ENCODE results near the gene PDCD7. TPM values are rescaled to one million over a fixed set of nuclear protein-coding genes. Genes with fewer than 3 reads are reported as not detected.
"Not testable (repeated sequence)": the region's sequence is repeated elsewhere in the genome, so short reads cannot be mapped to it uniquely, and the experiment has no call there.

The PDCD7 gene
- total RNA-seq, 1 donor from 2014 or later, result 9.9 TPM

DNA sequence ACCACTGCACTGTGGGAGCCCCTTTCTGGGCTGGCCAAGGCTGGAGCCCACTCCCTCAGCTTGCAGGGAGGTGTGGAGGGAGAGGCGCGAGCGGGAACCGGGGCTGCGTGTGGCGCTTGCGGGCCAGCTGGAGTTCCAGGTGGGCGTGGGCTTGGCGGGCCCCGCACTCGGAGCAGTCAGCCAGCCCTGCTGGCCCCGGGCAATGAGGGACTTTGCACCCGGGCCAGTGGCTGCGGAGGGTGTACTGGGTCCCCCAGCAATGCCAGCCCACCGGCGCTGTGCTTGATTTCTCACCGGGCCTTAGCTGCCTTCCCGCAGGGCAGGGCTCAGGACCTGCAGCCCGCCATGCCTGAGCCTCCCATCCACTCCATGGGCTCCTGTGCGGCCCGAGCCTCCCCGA, 58.7 kb downstream of the PDCD7 start:
- not testable (repeated sequence) for DNase-seq (ENCODE audit: low read depth in 2 of 2)

DNA sequence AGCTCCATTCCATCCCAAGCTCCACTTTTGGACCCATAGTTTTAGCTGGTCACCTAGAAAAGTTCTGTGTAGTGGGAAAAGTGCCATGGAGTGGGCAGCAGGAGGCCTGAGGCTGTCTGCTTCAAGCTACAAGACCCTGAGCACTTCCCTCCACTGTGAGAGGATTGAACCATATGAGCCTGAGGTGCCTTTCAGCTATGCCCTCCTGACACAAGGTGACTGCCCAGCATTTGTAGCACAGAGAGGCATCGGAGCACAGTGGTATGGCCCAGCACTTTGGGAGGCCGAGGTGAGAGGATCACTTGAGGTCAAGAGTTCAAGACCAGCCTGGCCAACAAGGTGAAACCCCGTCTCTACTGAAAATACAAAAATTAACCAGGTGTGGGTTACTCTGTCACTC, 61.0 kb downstream of the PDCD7 start:
- no peak for DNase-seq (ENCODE audit: low read depth in 2 of 2)

DNA sequence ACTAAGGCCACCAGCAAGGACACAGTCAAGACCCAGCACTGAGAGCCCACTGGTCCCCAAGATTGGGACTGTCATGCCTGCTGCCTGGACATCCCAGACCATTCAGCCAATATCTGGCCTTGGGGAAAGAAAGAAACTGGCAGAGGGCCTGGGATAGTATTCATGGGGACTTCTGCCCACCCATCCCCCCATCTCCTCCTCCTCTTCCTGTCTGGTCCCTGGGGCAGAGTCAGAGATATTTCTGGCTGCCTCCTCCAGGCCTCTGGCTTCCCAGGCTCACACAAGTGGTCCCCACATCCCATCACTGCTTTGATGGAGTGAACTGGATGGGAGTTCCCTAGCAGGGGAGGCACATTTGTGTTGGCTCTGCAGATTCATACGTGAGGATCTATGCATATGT, 61.6 kb downstream of the PDCD7 start:
- DNase-seq (ENCODE audit: low read depth in 2 of 2), result no peak

- DNase-seq (ENCODE audit: low read depth in 2 of 2), result no peak
These were observed 62.2 kb downstream of the PDCD7 start for GRCh38 chr15:65071381-65071811.

- DNase-seq (ENCODE audit: low read depth in 2 of 2), result no peak
These were observed 63.6 kb downstream of the PDCD7 start for GRCh38 chr15:65069779-65070546.

DNA sequence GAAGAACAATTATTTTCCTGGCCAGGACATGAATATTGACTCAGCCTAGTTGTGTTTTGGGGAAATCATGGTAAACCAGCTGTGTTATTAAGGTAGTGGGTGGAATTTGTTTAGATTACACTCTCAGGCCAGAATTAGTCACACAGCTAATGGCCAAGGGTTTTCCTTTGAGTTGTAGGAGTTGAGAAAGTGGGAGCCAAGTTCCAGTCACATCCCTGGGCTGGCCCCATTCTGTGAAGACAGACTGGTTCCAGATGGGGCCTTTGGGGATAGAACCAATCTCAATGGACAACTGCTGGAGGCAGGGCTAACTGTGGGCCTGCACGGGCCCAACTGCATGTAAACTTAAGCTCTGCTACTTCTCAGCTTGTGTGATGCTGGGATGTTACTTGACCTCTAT, 64.4 kb downstream of the PDCD7 start:
- no peak for DNase-seq (ENCODE audit: low read depth in 2 of 2)

GRCh38 chr15:65068403-65068788, 65.2 kb downstream of the PDCD7 start:
- DNase-seq (ENCODE audit: low read depth in 2 of 2), result no peak

DNA sequence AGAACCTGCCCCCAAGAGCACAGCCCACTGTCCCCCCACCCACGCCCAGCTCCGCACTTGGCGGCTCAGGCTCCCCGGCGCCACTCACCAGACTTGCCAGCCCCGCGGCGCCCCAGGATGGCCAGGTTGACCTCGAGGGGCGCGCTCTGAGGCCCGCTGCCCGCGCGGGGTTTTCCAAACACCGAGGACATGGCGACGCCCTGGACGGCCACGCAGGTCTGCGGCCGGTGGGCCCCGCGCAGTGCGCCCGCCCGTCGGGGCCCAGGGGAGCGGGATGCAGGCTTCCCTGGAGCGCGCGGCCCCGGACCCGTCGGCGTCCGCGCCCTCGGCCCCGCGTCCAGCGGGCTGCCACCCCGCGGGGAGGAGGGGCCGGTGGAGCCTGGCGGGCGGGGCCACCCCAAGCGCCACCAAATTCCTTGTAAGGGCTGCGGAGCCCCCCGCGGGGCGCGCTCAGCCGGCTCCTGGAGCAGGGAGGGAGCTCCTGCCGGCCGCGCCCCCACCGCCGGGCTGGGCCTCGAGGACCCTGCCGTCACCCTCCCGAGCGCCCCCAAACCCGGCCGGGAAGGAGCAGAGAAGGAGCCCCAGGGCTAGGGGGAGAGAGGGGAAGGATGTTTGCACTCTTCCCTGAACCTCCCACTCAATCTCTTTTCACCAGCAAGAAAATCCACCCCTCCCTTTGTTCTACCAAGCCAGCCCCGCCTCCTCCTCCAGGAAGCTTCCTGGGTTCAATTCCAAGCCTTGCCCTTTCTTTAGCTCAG, 65.8 kb downstream of the PDCD7 start, which contains the start of gene RASL12:
Gene RASL12 (minus strand): TSS at position 347 of the 758 bp plus-strand sequence. CDS start 156 bp downstream, at position 191.
- no peak for DNase-seq (ENCODE audit: low read depth in 2 of 2)

Other genes starting within 250 kb of the PDCD7 start
- 6.0 and 11.8 TPM in 2 replicates for gene ANKDD1A, start 221.9 kb downstream of the PDCD7 start, total RNA-seq
- 52.0 and 80.7 TPM in 2 replicates for gene SPG21, start 143.9 kb downstream of the PDCD7 start, total RNA-seq
- 12.7 and 17.1 TPM in 2 replicates for gene MTFMT, start 104.2 kb downstream of the PDCD7 start, total RNA-seq
- not detected in 2 replicates for gene SLC51B, start 88.4 kb downstream of the PDCD7 start, total RNA-seq
- gene RASL12, start 65.8 kb downstream of the PDCD7 start, total RNA-seq, result not detected in 2 replicates
- gene KBTBD13, start 57.1 kb downstream of the PDCD7 start, total RNA-seq, result not detected in 2 replicates
- gene UBAP1L, start 18.6 kb downstream of the PDCD7 start, total RNA-seq, result 0.77 and 3.8 TPM in 2 replicates
- 28.6 and 33.5 TPM in 2 replicates for gene CLPX, start 51.5 kb upstream of the PDCD7 start, total RNA-seq
- gene CILP, start 77.7 kb upstream of the PDCD7 start, total RNA-seq, result under 0.01 TPM in 1 of 2 replicates, not detected in the other
- 1.8 and 3.0 TPM in 2 replicates for gene PARP16, start 153.1 kb upstream of the PDCD7 start, total RNA-seq
- gene RNU5A-1, start 162.2 kb upstream of the PDCD7 start, total RNA-seq, result not detected in 2 replicates
- gene RNU5B-1, start 170.9 kb upstream of the PDCD7 start, total RNA-seq, result not detected in 2 replicates
- 0.13 TPM in 1 of 2 replicates, not detected in the other for gene IGDCC3, start 244.2 kb upstream of the PDCD7 start, total RNA-seq

Data from dermis microvascular lymphatic vessel endothelial cell (primary cell).